A549 (cell line): ENCODE measurements around the gene PIP5KL1.

Experiments used
- CTCF ChIP-seq: fragments of >200 bp; sonication (Bioruptor Twin); formaldehyde crosslinking; IDR thresholded peaks from 3 replicates; pipeline ENCODE4 v1.5.1; 2016
- MAX ChIP-seq: IDR thresholded peaks from 2 replicates; pipeline ENCODE4 v1.6.1; 2012

DNA sequence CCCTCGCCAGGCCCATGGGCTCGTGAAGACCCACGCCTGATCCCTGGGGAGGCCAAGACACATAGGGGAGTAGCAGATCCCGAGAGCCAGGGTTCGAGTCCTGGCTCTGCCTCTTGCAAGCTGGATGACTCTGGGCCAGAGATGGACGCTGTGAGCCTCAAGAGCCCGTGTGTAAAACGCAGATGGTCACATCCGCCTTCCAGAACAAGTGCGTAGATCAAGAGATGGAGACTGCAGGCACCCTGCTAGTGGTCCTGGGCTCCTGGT is 22.0 kb downstream of the PIP5KL1 start:
- TF ChIP-seq MAX (no peak), CTCF (no peak)
